Ramos (cell line): ENCODE data around the gene DGAT2L6.
"Not testable (repeated sequence)": the region's sequence is repeated elsewhere in the genome, so short reads cannot be mapped to it uniquely, and the experiment has no call there.

Source experiments
- in situ Hi-C: fragments of 300-500 bp; cut with MboI; formaldehyde crosslinking; loops from one replicate; pipeline ENCODE4 v1.14.3; 2022; ENCODE audit warnings: low sequenced_read_pairs; ENCODE audit not compliant: unreplicated experiment

The DGAT2L6 gene

DNA sequence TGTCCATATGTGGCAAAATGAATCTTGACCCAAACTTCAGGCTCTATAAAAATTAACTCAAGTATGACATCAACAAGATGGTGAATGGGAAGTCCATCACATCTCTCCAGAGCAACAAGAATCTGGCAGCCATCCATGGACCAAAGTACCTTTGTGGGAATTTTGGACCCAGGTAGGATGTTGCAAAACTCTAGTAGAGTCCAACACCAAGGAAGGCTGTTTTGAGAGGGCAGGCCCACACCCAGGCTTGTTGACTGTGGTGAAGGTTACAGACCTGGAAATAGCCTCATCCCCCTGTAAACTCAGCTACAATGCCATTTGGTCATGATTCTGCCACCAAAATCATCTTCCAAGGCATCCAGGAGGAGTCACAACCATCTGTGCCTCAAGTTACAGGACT is 12.9 kb downstream of the DGAT2L6 start:
- in situ Hi-C loops: no loop called here

DNA sequence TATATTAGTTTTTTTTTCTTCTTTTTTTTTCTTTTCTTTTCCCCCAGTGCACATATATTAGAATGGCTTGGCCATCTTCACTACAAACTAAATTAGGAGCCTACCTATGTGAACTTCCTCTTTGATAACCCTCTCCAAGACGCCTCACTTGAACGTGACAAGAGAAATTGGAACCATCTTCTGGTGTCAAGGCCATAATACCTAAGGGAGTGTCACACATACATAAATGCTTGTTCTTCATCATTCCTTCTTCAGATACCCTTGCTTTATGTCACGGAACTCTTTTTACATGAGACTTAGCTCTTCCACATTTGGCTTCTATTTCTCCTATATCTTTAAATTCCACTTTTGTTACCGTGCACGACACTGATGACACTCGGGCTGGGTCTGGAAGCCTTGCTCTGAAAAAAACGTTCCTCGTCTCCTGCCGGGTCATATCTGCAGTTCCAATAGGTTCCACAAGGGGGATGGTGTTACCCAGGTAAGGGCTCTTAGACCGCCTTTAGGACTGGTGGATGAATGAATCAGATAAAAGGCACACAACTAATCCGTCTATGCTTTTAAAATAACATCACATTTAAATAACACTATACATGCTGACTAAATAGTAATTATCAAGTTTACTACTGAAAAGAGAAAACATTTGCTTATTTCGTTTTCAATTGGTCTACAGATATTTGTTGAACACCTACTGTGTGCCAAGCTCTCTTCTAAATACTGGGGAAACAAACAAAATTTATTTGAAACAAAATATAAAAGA is 19.9 kb downstream of the DGAT2L6 start:
- in situ Hi-C loops: no loop called here

DNA sequence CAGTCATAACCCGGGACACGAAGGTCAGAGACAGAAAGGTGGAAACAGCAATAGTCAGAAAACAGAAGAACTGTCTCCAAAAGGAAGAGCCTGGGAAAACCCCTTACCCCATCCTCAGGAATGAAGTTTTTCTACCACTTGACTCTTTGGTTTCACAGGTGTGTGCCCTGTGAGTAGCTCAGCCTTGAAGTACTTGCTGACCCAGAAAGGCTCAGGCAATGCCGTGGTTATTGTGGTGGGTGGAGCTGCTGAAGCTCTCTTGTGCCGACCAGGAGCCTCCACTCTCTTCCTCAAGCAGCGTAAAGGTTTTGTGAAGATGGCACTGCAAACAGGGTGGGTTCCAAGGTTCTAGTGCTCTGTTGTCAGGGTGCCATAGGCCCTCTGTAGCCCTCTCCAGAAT is 24.4 kb downstream of the DGAT2L6 start:
- in situ Hi-C loops: no loop called here

DNA sequence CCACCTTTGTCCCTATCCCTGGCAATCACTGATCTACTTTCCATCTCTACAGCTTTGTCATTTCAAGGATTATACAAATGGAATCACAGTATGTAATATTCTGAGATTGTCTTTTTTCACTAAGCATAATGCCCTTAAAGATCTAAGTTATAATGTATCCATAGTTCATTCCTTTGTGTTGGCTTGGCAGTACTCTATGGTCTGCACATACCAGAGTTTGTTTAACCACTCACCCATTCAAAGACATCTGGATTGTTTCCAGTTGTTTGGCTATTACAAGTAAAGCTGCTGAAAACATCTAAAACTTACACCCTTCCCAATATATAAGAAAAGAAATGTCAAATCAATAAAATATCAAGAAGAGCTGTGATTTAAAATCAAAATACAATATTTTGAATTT is 31.2 kb downstream of the DGAT2L6 start:
- in situ Hi-C loops: no loop called here

DNA sequence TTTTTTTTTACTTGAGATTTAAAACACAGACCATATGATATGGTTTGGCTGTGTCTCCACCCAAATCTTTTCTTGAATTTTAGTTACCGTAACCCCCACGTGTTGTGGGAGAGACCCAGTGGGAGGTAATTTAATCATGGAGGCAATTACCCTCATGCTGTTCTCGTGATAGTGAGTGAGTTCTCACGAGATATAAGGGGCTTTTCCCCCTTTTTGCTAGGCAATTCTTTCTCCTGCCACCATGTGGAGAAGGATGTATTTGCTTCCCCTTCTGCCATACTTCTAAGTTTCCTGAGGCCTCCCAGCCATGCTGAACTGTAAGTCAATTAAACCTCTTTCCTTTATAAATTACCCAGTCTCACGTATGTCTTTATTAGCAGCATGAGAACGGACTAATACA is 32.3 kb downstream of the DGAT2L6 start:
- in situ Hi-C loops: not testable (repeated sequence)

DNA sequence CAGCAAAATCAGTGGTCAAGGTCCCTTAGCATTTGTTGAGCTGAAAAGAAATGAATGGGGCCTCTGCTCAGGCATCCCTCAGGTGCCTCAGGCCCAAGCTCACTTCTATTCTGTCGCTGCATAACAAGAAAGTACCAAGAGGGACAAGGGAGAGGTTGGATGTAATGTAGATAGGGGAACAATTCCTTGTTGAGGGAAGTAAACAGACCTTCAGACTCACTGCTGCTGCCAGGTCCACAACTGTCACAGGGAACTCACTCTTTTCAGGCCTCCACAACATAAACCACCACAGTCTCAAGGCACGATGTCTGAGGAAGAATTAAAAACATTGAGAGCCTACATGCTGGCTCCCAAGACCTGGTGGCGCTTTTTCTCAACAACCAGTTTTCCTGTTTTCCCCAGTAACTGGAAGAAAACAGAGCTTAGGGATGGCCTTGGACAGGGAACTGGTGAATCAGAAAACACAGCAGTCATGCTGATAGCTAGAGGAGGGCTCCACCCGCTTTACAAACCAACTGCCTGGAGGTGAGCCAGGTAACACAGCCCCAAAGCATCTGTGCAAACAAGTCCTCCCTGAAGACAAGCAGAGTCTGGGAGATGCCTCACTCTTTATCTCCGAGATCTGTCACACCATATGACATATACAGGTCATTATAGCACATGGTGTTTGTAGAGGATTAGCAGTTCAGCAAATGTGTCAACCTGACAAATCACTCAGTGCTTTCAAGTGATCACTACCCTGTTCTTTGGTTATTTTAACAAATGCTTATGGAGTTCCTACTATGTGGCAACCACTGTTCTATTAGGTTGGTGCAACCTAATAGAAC is 42.9 kb downstream of the DGAT2L6 start:
- in situ Hi-C loops: no loop called here

DNA sequence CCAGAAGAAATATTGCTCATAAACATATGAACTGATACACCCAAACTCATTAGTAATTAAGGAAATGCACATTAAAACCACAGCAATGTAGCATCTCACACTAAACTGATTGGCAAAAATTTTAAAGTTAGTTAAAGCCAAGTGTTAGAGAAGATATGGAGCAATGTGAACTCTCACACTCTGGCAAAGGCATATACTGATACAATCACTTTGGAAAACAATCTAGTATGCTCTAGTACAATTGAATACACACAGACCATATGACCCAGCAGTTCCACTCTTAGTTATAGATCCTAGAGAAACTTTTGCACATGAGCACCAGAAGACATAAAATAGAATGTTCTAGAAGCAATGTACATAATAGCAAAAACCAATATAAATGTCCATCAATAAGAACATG is 48.8 kb downstream of the DGAT2L6 start:
- in situ Hi-C loops: no loop called here

DNA sequence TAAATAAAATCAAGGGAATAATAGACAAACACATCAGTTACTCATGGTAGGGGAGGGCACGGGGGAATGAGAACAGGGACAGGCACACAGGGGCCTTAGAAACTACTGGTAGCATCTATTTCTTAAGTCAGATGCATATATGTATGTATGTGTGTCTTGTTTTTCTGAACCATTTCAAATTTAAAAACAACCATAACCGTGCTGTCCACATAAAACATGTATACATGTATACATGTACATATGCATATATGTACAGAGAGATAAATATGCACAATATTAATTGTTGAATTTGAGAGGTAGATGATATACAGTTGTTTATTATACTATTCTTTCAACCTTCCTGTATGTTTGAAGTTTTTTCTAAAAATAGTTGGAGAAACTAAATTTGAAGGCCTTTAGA is 49.4 kb downstream of the DGAT2L6 start:
- in situ Hi-C loops: no loop called here

DNA sequence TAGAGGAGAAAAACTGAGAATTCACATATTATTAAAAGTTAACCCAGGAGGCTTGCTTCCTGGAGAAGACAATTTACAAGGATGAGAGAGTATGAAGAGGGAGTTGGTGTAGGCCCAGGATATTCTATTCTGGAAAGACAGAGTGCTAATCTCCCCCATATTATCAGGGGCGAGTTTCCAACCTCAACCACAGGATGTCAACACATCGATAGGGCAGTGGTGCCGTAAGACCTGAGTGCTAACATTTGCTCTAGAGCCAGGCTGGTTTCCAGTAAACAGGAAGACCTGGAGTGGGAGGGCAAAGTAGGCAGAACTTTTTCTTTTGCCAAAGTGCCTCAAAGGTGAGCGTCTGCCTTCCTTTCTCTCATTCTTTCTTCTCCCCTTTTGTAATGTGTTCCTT is 54.4 kb downstream of the DGAT2L6 start:
- in situ Hi-C loops: no loop called here

DNA sequence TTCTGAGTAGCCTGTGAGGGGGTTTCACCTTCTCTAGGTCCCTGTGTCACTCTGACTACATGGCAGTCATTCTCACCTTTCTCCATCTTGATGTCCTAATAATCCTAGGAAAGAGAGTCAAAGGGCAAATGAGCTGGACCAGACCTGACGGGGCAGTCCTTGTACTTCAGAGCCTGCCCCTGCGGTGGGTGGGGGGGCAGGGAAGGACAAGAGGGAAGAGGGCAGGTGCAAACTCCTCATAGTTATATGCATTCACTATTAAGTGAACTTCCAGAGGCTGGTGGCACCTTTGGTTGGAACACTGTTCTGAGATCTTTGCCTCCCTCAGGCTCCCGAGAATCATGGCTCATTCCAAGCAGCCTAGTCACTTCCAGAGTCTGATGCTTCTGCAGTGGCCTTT is 57.1 kb downstream of the DGAT2L6 start, which contains the start of gene AWAT1:
AWAT1 (plus strand) TSS at position 301 of the 400 bp plus-strand sequence; CDS start at position 342, 41 bp downstream.
- in situ Hi-C loops: no loop called here

DNA sequence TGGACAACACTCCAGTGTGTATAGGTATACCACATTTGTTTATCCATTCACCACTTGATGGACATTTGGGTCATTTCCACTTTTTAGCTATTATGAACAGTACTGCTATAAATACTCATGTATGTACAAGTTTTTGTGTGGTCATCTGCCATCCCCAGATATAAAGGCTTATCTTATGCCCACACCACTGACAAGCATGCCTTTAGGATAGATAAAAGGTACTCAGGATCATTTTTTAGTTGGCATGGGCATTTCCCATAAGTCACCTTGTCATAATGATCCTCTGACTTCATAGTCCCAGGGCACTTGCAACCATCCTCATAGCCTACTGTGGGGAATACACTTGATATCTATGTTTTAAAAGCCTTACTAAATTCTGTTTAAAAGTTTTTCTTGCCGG is 63.5 kb downstream of the DGAT2L6 start:
- in situ Hi-C loops: no loop called here

DNA sequence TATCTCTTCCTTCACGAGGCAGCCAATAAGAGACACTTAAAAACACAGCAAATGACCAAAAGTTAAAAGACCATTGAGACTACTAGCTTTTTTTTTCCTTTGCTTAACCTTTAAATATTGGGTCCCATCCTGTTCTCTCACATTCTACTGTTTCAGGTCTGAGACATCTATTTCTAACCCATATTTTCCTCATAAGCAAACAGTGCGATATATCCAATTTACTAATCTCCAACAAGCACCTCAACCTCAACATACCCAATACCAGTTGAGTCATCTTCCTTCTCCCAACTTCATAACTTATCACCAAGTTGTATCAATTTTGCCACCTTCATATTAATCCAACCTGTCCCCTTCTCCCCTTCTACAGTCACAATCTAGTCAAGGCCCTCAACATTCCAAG is 64.2 kb downstream of the DGAT2L6 start:
- in situ Hi-C loops: no loop called here

DNA sequence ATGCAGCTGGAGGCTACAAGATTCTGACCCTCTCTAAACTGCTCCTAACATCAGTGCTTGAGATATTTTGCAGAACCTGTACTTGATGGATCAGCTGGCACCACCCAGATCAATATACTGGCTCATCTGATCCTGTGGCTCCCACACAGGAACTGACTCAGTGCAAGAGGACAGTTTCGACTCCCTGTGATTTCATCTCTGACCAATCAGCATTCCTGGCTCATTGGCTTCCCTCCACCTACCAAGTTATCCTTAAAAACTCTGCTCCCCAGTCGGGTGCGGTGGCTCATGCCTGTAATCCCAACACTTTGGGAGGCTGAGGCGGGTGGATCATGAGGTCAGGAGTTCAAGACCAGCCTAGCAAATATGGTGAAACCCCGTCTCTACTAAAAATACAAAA is 66.3 kb downstream of the DGAT2L6 start:
- in situ Hi-C loops: not testable (repeated sequence)

DNA sequence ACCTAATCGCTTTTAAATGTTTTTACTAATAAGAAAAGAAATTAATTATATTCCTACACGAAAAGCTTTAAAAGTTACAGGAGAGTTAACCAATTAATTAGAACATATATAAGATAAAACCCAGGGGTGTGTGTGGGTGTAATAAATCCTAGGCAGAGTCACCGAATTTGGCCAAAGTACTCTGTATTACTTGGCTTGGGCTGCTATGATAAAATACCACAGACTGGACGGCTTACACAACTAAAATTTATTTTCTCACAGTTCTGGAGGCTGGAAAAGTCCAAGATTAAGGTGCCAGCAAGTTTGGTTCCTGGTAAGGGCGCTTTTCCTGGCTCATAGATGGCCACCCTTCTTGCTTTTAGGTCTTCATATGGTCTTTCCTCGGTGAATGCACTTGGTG is 67.6 kb downstream of the DGAT2L6 start:
- in situ Hi-C loops: no loop called here

DNA sequence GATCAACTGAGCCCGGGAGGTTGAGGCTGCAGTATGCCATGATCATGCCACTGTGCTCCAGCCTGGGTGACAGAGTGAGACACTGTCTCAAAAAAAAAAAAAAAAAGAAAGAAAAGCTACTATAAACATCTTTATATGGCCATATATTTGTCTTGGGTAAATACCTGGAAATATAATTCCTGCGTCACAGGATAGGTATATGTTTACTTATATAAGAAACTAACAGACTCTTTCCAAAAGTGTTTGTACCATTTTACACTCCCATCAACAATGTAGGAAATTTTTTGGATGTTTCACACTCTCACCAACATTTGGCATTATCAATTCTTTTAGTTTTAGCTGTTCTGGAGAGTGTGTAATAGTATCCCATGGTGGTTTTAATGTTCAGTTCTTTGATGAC is 70.0 kb downstream of the DGAT2L6 start:
- in situ Hi-C loops: no loop called here

DNA sequence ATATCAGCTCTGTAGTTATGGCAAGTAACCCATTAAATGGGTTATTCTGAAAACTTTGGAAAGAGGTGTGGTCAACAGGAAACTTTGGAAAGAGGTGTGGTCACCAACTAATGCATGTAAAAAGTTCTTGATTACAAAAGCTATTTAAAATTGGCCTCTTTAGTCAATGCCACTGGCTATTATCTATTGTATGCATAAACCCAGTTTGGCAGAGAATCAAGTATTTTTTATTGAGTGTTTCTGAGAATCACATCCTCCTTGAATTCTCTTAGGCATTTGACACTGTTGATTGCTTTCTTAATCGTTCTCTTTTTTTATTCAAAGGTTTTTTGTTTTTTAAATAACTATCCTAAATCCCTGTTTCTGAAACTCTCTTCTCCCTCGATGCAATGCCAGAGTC is 75.2 kb downstream of the DGAT2L6 start:
- in situ Hi-C loops: no loop called here

DNA sequence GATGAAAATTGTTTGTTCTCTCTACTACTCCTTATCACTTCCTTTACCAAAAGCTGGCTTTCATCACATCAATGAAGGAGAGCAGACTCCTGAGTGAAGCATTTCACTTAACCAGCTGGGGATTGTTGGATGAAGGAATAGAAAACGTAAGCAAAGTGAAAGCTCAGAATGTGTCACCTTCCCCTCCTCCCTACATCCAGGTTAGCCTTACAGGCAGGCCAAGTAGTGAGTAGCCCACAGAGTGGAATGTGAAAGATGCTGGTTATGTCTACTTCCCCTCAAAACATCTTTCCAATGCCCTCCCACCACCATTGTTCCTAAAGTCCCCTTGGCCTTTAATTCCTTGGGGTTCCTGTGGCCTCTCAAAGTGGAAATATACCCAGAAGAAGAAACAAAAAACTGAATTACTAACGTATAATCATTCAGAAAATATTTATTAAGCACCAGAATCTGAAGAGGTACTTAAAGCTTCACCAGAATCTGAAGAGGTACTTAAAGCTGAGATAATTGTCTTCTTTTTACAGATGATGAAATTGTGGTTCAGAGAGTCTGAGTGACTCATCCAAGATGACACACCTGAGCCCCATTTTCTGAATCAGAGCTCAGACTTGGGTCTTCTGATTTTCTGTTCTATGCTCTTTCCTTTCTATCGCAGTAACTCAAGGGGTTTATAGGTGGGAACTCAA is 76.2 kb downstream of the DGAT2L6 start:
- in situ Hi-C loops: no loop called here

DNA sequence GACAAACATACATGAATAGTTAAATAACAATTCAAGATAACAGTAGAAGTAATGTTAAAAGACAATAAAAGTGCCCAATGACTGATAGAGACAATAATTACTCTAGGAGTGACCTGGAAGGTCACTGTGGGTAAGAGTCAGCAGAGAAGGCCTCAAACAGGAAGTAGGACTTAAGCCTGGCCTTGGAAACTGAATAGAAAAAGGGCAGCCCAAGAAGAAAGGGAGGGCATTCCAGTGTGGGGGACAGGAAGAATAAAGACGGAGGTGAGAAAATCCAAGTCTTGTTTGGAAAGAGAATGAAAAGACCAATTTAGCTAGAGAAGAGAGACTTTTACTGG is 76.7 kb downstream of the DGAT2L6 start:
- in situ Hi-C loops: no loop called here

DNA sequence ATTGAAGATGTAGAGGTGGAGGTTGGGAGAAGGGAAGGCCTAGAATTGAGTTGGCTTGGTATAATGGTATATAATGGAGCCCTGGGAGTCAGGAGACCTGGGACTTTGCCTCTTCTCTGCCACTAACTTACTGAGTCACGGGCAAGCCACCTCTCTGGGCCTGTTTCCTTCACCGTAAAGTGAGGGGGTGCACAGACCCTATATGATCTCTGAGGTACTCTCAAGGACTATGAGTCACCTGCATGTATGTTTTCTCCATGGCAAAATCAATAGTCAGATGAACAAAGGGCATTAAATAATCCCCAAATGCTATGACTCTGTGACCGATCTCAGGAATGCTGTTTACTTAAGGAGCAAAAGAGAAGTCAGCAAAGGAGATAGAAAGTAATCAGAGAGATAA is 77.6 kb downstream of the DGAT2L6 start:
- in situ Hi-C loops: no loop called here
